Measurements from ENCODE around the gene PCDHB13.
"Not testable (repeated sequence)": the region's sequence is repeated elsewhere in the genome, so short reads cannot be mapped to it uniquely, and the experiment has no call there.

The PCDHB13 gene

DNA sequence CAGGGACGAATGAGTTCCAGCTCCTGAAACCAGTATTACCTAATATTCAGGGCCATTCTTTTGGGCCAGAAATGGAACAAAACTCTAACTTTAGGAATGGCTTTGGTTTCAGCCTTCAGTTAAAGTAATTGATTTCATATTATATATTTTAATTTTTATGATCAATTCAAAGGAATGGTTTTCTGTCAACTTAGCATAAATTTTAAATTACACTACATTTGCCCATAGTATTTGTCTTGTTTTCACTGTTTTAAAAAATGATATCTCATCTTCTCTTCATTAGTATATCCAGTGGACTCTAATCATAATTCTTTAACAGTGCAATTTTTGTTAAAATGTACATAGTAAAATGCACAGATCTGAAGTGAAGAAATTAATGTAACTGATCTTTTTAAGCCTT lies 33.4 kb upstream of the PCDHB13 start:
- Histone ChIP-seq H3K4me1 (no peaks in the 10 kb centered on the region), H3K9me3 (peaks cover 4 to 75% (median 68%) of the 10 kb centered on the region in 3 donors), H3K4me3 (no peak overlapping the region), H3K27ac (no peak overlapping the region), H3K27me3 (peaks cover 0 to 7% of the 10 kb centered on the region in 2 donors), H3K36me3 (peaks cover 0 to 18% (median 13%) of the 10 kb centered on the region in 3 donors)
- DNase-seq = no peak
- intact Hi-C loops (cut with DNase I; ENCODE audit: low total_unique reads) = no loop called here
- TF ChIP-seq, protein P1, sequence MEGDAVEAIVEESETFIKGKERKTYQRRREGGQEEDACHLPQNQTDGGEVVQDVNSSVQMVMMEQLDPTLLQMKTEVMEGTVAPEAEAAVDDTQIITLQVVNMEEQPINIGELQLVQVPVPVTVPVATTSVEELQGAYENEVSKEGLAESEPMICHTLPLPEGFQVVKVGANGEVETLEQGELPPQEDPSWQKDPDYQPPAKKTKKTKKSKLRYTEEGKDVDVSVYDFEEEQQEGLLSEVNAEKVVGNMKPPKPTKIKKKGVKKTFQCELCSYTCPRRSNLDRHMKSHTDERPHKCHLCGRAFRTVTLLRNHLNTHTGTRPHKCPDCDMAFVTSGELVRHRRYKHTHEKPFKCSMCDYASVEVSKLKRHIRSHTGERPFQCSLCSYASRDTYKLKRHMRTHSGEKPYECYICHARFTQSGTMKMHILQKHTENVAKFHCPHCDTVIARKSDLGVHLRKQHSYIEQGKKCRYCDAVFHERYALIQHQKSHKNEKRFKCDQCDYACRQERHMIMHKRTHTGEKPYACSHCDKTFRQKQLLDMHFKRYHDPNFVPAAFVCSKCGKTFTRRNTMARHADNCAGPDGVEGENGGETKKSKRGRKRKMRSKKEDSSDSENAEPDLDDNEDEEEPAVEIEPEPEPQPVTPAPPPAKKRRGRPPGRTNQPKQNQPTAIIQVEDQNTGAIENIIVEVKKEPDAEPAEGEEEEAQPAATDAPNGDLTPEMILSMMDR (IDR thresholded peaks at IDR 0.05) = no peak

DNA sequence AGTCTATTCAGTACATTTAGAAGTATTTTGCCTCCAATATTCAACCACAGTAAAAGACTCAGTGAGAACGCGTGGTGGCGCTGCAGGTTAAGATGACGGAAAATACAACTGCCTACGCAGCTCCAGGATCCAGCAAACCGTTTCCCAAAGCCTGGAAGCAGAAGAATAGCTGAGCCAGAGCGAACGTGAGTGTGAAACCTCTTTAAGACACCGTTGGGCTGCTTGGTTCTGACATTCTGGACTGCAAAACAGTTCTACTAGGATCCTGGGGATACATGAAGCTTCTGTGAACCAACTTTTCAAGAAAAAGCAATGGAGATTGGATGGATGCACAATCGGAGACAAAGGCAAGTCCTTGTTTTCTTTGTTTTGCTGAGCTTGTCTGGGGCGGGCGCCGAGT lies 31.5 kb upstream of the PCDHB13 start, which contains the start of gene PCDHB16:
TSS of gene PCDHB16 (plus strand) at position 140 of the 400 bp plus-strand sequence. CDS start at position 313, 173 bp downstream.
- DNase-seq = no peak

DNA sequence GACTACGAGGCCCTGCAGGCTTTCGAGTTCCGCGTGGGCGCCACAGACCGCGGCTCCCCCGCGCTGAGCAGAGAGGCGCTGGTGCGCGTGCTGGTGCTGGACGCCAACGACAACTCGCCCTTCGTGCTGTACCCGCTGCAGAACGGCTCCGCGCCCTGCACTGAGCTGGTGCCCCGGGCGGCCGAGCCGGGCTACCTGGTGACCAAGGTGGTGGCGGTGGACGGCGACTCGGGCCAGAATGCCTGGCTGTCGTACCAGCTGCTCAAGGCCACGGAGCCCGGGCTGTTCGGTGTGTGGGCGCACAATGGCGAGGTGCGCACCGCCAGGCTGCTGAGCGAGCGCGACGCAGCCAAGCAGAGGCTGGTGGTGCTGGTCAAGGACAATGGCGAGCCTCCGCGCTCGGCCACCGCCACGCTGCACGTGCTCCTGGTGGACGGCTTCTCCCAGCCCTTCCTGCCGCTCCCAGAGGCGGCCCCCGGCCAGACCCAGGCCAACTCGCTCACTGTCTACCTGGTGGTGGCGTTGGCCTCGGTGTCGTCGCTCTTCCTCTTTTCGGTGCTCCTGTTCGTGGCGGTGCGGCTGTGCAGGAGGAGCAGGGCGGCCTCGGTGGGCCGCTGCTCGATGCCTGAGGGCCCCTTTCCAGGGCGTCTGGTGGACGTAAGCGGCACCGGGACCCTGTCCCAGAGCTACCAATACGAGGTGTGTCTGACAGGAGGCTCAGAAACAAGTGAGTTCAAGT lies 29.4 kb upstream of the PCDHB13 start:
- H3K4me1 ChIP-seq; H3K4me3 ChIP-seq; DNase-seq; intact Hi-C loops (cut with DNase I; ENCODE audit: low total_unique reads); H3K27me3 ChIP-seq; H3K27ac ChIP-seq: not testable (repeated sequence)
- H3K9me3 ChIP-seq = peaks cover 9 to 74% (median 48%) of the 10 kb centered on the region in 3 donors
- peaks cover 0 to 19% (median 14%) of the 10 kb centered on the region in 3 donors for H3K36me3 ChIP-seq

More for the DNA sequence above, 31.5 kb upstream of the PCDHB13 start, which contains the start of gene PCDHB16:
- Histone ChIP-seq H3K4me3 (peak within 1 kb of the TSS; percentile 45), H3K36me3 (peaks cover 0 to 15% (median 14%) of the 10 kb centered on the region in 3 donors), H3K27me3 (peaks cover 0 to 7% of the 10 kb centered on the region in 2 donors), H3K9me3 (peaks cover 12 to 73% (median 54%) of the 10 kb centered on the region in 3 donors), H3K4me1 (no peaks in the 10 kb centered on the region), H3K27ac (peak within 1 kb of the TSS; percentile 16 to 48)
- intact Hi-C loops (cut with DNase I; ENCODE audit: low total_unique reads) = no loop called here
- TF ChIP-seq, protein P1 (IDR thresholded peaks at IDR 0.05) = peak; percentile 27 to 29

DNA sequence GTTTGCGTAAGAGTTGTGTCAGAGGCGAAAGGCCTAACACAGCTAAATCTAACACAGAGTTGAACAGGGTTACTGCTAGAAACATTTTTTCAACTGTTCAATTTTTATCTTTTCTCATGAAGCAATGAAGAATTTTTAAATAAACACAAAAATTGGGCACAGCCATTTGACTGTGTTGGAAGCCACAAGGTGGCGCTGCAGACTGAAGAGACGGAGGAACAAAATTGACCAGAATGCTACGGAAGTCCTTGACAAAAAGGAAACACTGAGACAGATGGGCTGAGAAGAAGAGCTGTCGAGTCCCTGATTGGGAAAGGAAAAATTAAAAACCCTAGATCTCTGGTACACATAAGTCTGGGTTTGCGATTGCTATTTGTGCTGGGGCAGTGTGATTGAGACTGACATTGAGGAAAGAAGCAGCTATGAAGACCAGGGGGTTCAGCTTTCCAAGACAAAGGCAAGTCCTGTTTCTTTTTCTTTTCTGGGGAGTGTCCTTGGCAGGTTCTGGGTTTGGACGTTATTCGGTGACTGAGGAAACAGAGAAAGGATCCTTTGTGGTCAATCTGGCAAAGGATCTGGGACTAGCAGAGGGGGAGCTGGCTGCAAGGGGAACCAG lies 26.7 kb upstream of the PCDHB13 start, which contains the start of gene PCDHB9:
TSS of gene PCDHB9 (plus strand) at position 265 of the 616 bp plus-strand sequence. CDS start at position 423, 158 bp downstream.
- TF ChIP-seq, protein P1 (IDR thresholded peaks at IDR 0.05) = no peak
- H3K4me1 ChIP-seq = no peaks in the 10 kb centered on the region
- no peak within 1 kb of the TSS for H3K27ac ChIP-seq
- intact Hi-C loops (cut with DNase I; ENCODE audit: low total_unique reads) = no loop called here
- no peaks in the 10 kb centered on the region for H3K27me3 ChIP-seq
- H3K4me3 ChIP-seq = no peak within 1 kb of the TSS
- no peak for DNase-seq
- peaks cover 0 to 22% (median 14%) of the 10 kb centered on the region in 3 donors for H3K36me3 ChIP-seq
- peaks cover 7 to 92% (median 66%) of the 10 kb centered on the region in 3 donors for H3K9me3 ChIP-seq

DNA sequence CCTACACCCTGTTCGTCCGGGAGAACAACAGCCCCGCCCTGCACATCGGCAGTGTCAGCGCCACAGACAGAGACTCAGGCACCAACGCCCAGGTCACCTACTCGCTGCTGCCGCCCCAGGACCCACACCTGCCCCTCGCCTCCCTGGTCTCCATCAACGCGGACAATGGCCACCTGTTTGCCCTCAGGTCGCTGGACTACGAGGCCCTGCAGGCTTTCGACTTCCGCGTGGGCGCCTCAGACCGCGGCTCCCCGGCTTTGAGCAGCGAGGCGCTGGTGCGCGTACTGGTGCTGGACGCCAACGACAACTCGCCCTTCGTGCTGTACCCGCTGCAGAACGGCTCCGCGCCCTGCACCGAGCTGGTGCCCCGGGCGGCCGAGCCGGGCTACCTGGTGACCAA lies 25.0 kb upstream of the PCDHB13 start:
- H3K4me1 ChIP-seq; H3K27me3 ChIP-seq; H3K4me3 ChIP-seq; H3K27ac ChIP-seq; DNase-seq; intact Hi-C loops (cut with DNase I; ENCODE audit: low total_unique reads): not testable (repeated sequence)
- H3K9me3 ChIP-seq = peaks cover 7 to 90% (median 64%) of the 10 kb centered on the region in 3 donors
- H3K36me3 ChIP-seq = peaks cover 0 to 21% (median 9%) of the 10 kb centered on the region in 3 donors

DNA sequence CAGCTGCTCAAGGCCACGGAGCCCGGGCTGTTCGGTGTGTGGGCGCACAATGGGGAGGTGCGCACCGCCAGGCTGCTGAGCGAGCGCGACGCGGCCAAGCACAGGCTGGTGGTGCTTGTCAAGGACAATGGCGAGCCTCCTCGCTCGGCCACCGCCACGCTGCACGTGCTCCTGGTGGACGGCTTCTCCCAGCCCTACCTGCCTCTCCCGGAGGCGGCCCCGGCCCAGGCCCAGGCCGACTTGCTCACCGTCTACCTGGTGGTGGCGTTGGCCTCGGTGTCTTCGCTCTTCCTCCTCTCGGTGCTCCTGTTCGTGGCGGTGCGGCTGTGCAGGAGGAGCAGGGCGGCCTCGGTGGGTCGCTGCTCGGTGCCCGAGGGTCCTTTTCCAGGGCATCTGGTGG lies 24.6 kb upstream of the PCDHB13 start:
- peaks cover 7 to 89% (median 62%) of the 10 kb centered on the region in 3 donors for H3K9me3 ChIP-seq
- intact Hi-C loops (cut with DNase I; ENCODE audit: low total_unique reads); H3K4me1 ChIP-seq; DNase-seq; H3K27me3 ChIP-seq; H3K4me3 ChIP-seq; H3K27ac ChIP-seq: not testable (repeated sequence)
- peaks cover 0 to 21% (median 8%) of the 10 kb centered on the region in 3 donors for H3K36me3 ChIP-seq
